Nasal cavity respiratory epithelium epithelial cell of viscerocranial mucosa (primary cell): ENCODE measurements around the gene ANKIB1. TPM values are rescaled to one million over a fixed set of nuclear protein-coding genes. Genes with fewer than 3 reads are reported as not detected.

Experiments used
- total RNA-seq: library from RNA; depleted of rRNA; stranded (reverse); fragments of >200 nt; gene quantifications from 2 replicates; pipeline ENCODE4 v1.2.3, GENCODE V29; 2014

ANKIB1 gene, protein sequence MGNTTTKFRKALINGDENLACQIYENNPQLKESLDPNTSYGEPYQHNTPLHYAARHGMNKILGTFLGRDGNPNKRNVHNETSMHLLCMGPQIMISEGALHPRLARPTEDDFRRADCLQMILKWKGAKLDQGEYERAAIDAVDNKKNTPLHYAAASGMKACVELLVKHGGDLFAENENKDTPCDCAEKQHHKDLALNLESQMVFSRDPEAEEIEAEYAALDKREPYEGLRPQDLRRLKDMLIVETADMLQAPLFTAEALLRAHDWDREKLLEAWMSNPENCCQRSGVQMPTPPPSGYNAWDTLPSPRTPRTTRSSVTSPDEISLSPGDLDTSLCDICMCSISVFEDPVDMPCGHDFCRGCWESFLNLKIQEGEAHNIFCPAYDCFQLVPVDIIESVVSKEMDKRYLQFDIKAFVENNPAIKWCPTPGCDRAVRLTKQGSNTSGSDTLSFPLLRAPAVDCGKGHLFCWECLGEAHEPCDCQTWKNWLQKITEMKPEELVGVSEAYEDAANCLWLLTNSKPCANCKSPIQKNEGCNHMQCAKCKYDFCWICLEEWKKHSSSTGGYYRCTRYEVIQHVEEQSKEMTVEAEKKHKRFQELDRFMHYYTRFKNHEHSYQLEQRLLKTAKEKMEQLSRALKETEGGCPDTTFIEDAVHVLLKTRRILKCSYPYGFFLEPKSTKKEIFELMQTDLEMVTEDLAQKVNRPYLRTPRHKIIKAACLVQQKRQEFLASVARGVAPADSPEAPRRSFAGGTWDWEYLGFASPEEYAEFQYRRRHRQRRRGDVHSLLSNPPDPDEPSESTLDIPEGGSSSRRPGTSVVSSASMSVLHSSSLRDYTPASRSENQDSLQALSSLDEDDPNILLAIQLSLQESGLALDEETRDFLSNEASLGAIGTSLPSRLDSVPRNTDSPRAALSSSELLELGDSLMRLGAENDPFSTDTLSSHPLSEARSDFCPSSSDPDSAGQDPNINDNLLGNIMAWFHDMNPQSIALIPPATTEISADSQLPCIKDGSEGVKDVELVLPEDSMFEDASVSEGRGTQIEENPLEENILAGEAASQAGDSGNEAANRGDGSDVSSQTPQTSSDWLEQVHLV
- total RNA-seq: 58.8 and 65.9 TPM in 2 replicates

DNA sequence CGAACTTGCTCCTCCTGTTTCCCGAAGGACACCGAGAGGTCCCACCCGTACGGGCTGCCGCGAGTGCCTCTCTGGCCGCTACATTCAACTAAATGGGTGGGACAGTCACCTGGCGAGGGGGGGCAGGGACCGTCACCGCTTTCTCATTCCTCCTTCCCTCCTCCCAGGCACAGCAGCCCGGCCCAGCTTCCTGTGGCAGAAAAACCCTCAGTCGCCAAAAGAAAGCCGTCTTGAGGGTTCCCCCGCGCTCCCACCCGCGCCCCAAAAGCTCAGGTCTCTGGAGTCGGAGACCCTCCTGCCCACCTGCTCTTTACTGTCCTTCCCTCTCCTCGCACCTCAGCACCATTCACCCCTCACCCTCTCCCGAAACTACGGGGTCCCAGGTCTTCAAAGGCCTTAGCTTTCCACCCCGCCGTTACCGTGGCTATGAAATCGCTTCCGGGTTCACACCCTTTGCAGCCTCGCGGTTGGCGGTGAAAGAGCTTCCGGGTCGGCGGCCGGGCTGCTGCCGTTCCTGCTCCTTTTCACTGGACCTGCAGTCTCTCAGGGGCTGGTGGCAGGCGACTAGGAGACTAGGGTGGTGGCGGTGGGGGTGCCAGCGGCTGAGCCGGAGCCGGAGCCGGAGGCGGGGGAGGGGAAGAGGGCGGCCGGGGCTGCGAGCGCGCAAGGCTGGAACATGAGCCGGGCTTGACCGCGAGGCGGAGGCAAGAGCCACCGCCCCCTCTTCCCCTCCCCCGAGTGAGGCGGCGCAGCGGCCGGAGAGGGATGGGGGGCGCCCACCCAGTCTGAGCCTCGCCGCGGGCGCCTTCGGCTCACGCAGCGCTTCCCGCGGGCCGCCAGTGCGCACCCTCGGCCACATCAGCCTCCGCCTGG lies at the start of gene ANKIB1, which contains the start of gene KRIT1:
ANKIB1 (plus strand) TSS at position 488 of the 873 bp plus-strand sequence. CDS start 49,005 bp downstream, outside the sequence.
KRIT1 (minus strand) TSS at position 428 of the 873 bp plus-strand sequence. CDS start 3,779 bp downstream, outside the sequence.

DNA sequence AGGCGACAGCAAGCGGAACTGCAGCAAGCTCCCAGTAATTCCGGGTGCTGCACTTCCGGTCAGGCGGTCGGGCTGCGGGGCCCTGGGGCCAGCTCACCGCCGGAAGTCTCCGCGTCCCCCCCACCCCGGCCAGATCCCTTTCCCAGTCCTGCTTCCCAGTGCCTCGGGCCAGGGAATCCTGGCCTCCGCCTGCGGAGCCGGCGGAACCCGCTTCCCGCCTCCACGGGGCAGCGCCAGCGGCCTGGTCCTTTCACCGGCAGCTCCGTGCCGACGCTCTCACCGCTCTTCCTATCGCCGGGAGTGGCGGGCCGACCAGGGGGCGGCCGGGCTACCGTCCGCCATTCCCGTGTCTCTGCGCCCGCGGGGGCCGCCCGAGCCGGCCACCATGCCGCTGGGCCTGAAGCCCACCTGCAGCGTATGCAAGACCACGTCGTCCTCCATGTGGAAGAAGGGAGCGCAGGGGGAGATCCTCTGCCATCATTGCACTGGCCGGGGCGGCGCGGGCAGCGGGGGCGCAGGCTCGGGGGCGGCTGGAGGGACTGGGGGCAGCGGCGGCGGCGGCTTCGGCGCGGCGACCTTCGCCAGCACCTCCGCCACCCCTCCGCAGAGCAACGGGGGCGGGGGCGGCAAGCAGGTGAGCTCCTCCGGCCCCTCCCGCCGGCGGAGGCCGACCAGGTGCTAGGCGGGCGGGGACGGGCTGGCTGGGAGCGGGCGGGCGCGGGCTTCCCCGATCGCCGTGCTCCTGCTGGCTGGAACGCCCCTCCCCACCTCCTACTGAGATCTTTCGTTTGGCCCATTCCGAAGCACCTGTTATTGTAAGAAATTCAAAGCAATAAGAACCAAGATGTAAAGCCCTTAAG lies 201.8 kb downstream of the ANKIB1 start, which contains the start of gene GATAD1:
GATAD1 (plus strand) TSS at position 138 of the 860 bp plus-strand sequence; CDS start at position 386, 248 bp downstream.

Other genes with a start within 250 kb of the ANKIB1 start
- gene CYP51A1, start 111.5 kb upstream of the ANKIB1 start, total RNA-seq: 263 and 279 TPM in 2 replicates
- under 0.01 and 0.14 TPM in 2 replicates for gene LRRD1, start 66.8 kb upstream of the ANKIB1 start, total RNA-seq
- gene KRIT1, start 60 bp upstream of the ANKIB1 start, total RNA-seq: 44.1 and 59.9 TPM in 2 replicates
- gene GATAD1, start 201.5 kb downstream of the ANKIB1 start, total RNA-seq: 19.5 and 32.0 TPM in 2 replicates
- gene ERVW-1, start 232.0 kb downstream of the ANKIB1 start, total RNA-seq: not detected in 2 replicates